22Rv1 (cell line): Measurements from ENCODE around the gene PTPRJ.

Experiments
- CTCF ChIP-seq: fragments of 450-650 bp; IDR thresholded peaks from 2 replicates; pipeline ENCODE4 v1.5.1; 2017; ENCODE audit warnings: mild to moderate bottlenecking
- ZFX ChIP-seq: fragments of 450-650 bp; IDR thresholded peaks from 2 replicates; pipeline ENCODE4 v1.6.1; 2017; ENCODE audit warnings: antibody characterized with exemption, borderline replicate concordance

GRCh38 chr11:47995360-47995769 lies 15.0 kb downstream of the PTPRJ start:
- TF ChIP-seq CTCF: no peak
- TF ChIP-seq ZFX: no peak
